Spleen (tissue), 11 donors: ENCODE results near the gene SDC1. TPM values are rescaled to one million over a fixed set of nuclear protein-coding genes. Genes with fewer than 3 reads are reported as not detected.

Experiments used
- DNase-seq: peaks from one replicate; pipeline ENCODE4 v3.0.0-alpha.2; 2020
- H3K27ac ChIP-seq, 8 donors: fragments of 200-600 bp; sonication (generic) in 7 of 8; 1 replicate in 4 of 8; 2 replicates in 4 of 8; pipeline versions ENCODE4 v1.5.0 to v1.8.0; 2016 to 2021; ENCODE audit warnings: inconsistent platforms in 4 of 8, mild to moderate bottlenecking in 4 of 8, moderate library complexity in 1 of 8
- H3K27me3 ChIP-seq, 7 donors: fragments of 200-600 bp; sonication (generic) in 6 of 7; replicated peaks in 1 of 7; 1 replicate in 4 of 7; 2 replicates in 3 of 7; pipeline versions ENCODE4 v1.5.0 to v1.8.0; 2016 to 2021; ENCODE audit warnings: inconsistent platforms in 3 of 7, mild to moderate bottlenecking in 1 of 7
- H3K36me3 ChIP-seq, 6 donors: fragments of 200-600 bp; sonication (generic) in 5 of 6; 1 replicate in 4 of 6; 2 replicates in 2 of 6; pipeline versions ENCODE4 v1.5.0 to v1.8.0; 2016 to 2021; ENCODE audit warnings: inconsistent platforms in 2 of 6
- H3K4me1 ChIP-seq, 6 donors: fragments of 200-600 bp; sonication (generic) in 5 of 6; 1 replicate in 3 of 6; 2 replicates in 3 of 6; pipeline versions ENCODE4 v1.5.0 to v1.8.0; 2016 to 2021; ENCODE audit warnings: inconsistent platforms in 3 of 6
- H3K4me3 ChIP-seq, 8 donors: fragments of 200-600 bp; sonication (generic) in 7 of 8; 1 replicate in 4 of 8; 2 replicates in 4 of 8; pipeline versions ENCODE4 v1.5.0 to v1.8.0; 2016 to 2021; ENCODE audit warnings: inconsistent platforms in 4 of 8, mild to moderate bottlenecking in 4 of 8, moderate library complexity in 2 of 8
- H3K9me3 ChIP-seq, 8 donors: fragments of 200-600 bp; sonication (generic) in 7 of 8; 1 replicate in 4 of 8; 2 replicates in 4 of 8; pipeline versions ENCODE4 v1.5.0 to v1.8.0; 2016 to 2021; ENCODE audit warnings: inconsistent platforms in 4 of 8
- CTCF ChIP-seq, 11 experiments: fragments of 200-600 bp in 7 of 11; fragments of 450-650 bp in 4 of 11; sonication (generic) in 4 of 11; IDR thresholded peaks in 8 of 11; conservative IDR thresholded peaks in 3 of 11; 1 replicate in 7 of 11; 2 replicates in 4 of 11; pipeline versions ENCODE4 v1.4.0 to v1.8.0; 2016 to 2021; ENCODE audit warnings: antibody characterized with exemption in 11 of 11, inconsistent platforms in 4 of 11, mild to moderate bottlenecking in 1 of 11
- POLR2A ChIP-seq, 3 donors: fragments of 450-650 bp; IDR thresholded peaks; one replicate each; pipeline ENCODE4 v1.5.1; 2017; ENCODE audit warnings: antibody characterized with exemption in 3 of 3, mild to moderate bottlenecking in 1 of 3
- POLR2AphosphoS5 ChIP-seq, 3 donors: sonication (generic); formaldehyde crosslinking; IDR thresholded peaks; one replicate each; pipeline ENCODE4 v1.5.1; 2017; ENCODE audit warnings: antibody characterized with exemption in 3 of 3
- WGBS, 5 donors: extraction: QIAGEN DNeasy Blood & Tissue Kit in 3 of 5; methylation state at CpG; one replicate each; pipeline versions ENCODE4 v1.1.5 to v1.1.7; 2013 to 2018; 5-methylcytosine and 5-hydroxymethylcytosine counted together
- intact Hi-C: fragments of 100-400 bp; cut with DNase I; formaldehyde crosslinking; loops from one replicate; pipeline ENCODE4 v1.15.0; 2023; ENCODE audit warnings: low total_unique reads
- polyA plus RNA-seq, 3 donors: library from polyadenylated mRNA; stranded (reverse); fragments of 200-250 nt; gene quantifications; one replicate each; pipeline ENCODE4 v1.2.1, GENCODE V29; 2013
- total RNA-seq, 7 donors: library from RNA; depleted of rRNA in 3 of 7; stranded (reverse); fragments of >200 nt in 3 of 7; fragmentation: NEBNext Ultra II Directional in 4 of 7; extraction: Animal tissue kit (Norgen Biotek cat#: 25700) in 4 of 7; gene quantifications; one replicate each; pipeline versions ENCODE4 v1.1.0 to v1.2.1, GENCODE V29; 2016 to 2021
- donor health status: healthy with polysubstance abuse.
- donor health status: DM: no; HTN: no; CAD: no; lungs with moderate emphysema.
- donor health status: DM: no; HTN: no; CAD: no.
- donor health status: Bipolar disorder and iron deficiency.
- donor health status: healthy.
- donor health status: DM: no; HTN: no; CAD: no.
- donor health status: DM: yes; HTN: yes; CAD: no.

The SDC1 gene
- total and polyA plus RNA-seq, 10 donors = 0.54 to 43.8 (median 15.3) TPM

- TF ChIP-seq POLR2A (IDR thresholded peaks at IDR 0.05) (no peak), POLR2AphosphoS5 (IDR thresholded peaks at IDR 0.05) (no peak), CTCF (IDR thresholded peaks at IDR 0.05 in 8 of 11, conservative IDR thresholded peaks at IDR 0.05 in 3 of 11) (no peak)
- peaks cover 0 to 13% (median 0%) of the 10 kb centered on the region in 7 donors for H3K27me3 ChIP-seq
- H3K4me3 ChIP-seq = no peak overlapping the region
- intact Hi-C loops = no loop called here
- no peaks in the 10 kb centered on the region for H3K4me1 ChIP-seq
- H3K36me3 ChIP-seq = no peaks in the 10 kb centered on the region
- H3K9me3 ChIP-seq = no peaks in the 10 kb centered on the region
- WGBS, 5 donors = 87 to 93% (median 90%) methylated on average over 5 of the region's 5 CpGs
- peak; percentile 24 for DNase-seq
- H3K27ac ChIP-seq = no peak overlapping the region
These were observed 51.9 kb downstream of the SDC1 start for GRCh38 chr2:20173064-20173463.

- Histone ChIP-seq H3K27me3 (peaks cover 0 to 19% (median 0%) of the 10 kb centered on the region in 7 donors), H3K4me1 (no peaks in the 10 kb centered on the region), H3K4me3 (no peak overlapping the region), H3K27ac (no peak overlapping the region), H3K9me3 (no peaks in the 10 kb centered on the region), H3K36me3 (no peaks in the 10 kb centered on the region)
- DNase-seq = peak; percentile 61
- 86 to 94% (median 92%) methylated on average over 11 to 13 of the region's 13 CpGs for WGBS, 5 donors
- no peak for TF ChIP-seq CTCF (IDR thresholded peaks at IDR 0.05 in 8 of 11, conservative IDR thresholded peaks at IDR 0.05 in 3 of 11)
- TF ChIP-seq POLR2A (IDR thresholded peaks at IDR 0.05) = no peak
- TF ChIP-seq POLR2AphosphoS5 (IDR thresholded peaks at IDR 0.05) = no peak
- intact Hi-C loops = no loop called here
These were observed 52.5 kb downstream of the SDC1 start for GRCh38 chr2:20172273-20173055.

GRCh38 chr2:20171445-20171977 lies 53.4 kb downstream of the SDC1 start:
- WGBS, 5 donors = 82 to 94% (median 89%) methylated on average over 3 of the region's 3 CpGs
- Histone ChIP-seq H3K4me1 (no peaks in the 10 kb centered on the region), H3K27ac (no peak overlapping the region), H3K36me3 (no peaks in the 10 kb centered on the region), H3K4me3 (no peak overlapping the region), H3K27me3 (peaks cover 0 to 19% (median 0%) of the 10 kb centered on the region in 7 donors), H3K9me3 (no peaks in the 10 kb centered on the region)
- no peak for DNase-seq
- intact Hi-C loops = no loop called here
- no peak for TF ChIP-seq CTCF (IDR thresholded peaks at IDR 0.05 in 8 of 11, conservative IDR thresholded peaks at IDR 0.05 in 3 of 11)

GRCh38 chr2:20170704-20171250 lies 54.2 kb downstream of the SDC1 start:
- DNase-seq = no peak
- Histone ChIP-seq H3K9me3 (no peaks in the 10 kb centered on the region), H3K27ac (no peak overlapping the region), H3K4me3 (no peak overlapping the region), H3K4me1 (no peaks in the 10 kb centered on the region), H3K27me3 (peaks cover 0 to 19% (median 0%) of the 10 kb centered on the region in 7 donors), H3K36me3 (no peaks in the 10 kb centered on the region)
- TF ChIP-seq CTCF (IDR thresholded peaks at IDR 0.05 in 8 of 11, conservative IDR thresholded peaks at IDR 0.05 in 3 of 11) (no peak), POLR2A (IDR thresholded peaks at IDR 0.05) (no peak), POLR2AphosphoS5 (IDR thresholded peaks at IDR 0.05) (no peak)
- 62 to 73% (median 65%) methylated on average over 13 to 14 of the region's 14 CpGs for WGBS, 5 donors
- intact Hi-C loops = no loop called here
